GM12801 (cell line): ENCODE results near the gene FEZF2.

Experiments
- CTCF ChIP-seq: IDR thresholded peaks from one replicate; pipeline ENCODE4 v1.5.1; 2011; ENCODE audit warnings: control low read depth; ENCODE audit not compliant: insufficient read length; ENCODE audit errors: extremely low read depth

FEZF2 gene

GRCh38 chr3:62378311-62378789, 5.0 kb upstream of the FEZF2 start:
- TF ChIP-seq CTCF: no peak

GRCh38 chr3:62376906-62377877, 3.8 kb upstream of the FEZF2 start:
- no peak for TF ChIP-seq CTCF

GRCh38 chr3:62376454-62376720, 3.0 kb upstream of the FEZF2 start:
- no peak for TF ChIP-seq CTCF

GRCh38 chr3:62375655-62376453, 2.5 kb upstream of the FEZF2 start:
- TF ChIP-seq CTCF: no peak

GRCh38 chr3:62374341-62375218, 1.2 kb upstream of the FEZF2 start:
- TF ChIP-seq CTCF: no peak

GRCh38 chr3:62373714-62374333, 474 bp upstream of the FEZF2 start:
- TF ChIP-seq CTCF: no peak
